Measurements from ENCODE around the gene GRK5. TPM values are rescaled to one million over a fixed set of nuclear protein-coding genes. Genes with fewer than 3 reads are reported as not detected.

Gene GRK5
- total RNA-seq, 1 donor from 2014 or later, result 2.8 TPM

DNA sequence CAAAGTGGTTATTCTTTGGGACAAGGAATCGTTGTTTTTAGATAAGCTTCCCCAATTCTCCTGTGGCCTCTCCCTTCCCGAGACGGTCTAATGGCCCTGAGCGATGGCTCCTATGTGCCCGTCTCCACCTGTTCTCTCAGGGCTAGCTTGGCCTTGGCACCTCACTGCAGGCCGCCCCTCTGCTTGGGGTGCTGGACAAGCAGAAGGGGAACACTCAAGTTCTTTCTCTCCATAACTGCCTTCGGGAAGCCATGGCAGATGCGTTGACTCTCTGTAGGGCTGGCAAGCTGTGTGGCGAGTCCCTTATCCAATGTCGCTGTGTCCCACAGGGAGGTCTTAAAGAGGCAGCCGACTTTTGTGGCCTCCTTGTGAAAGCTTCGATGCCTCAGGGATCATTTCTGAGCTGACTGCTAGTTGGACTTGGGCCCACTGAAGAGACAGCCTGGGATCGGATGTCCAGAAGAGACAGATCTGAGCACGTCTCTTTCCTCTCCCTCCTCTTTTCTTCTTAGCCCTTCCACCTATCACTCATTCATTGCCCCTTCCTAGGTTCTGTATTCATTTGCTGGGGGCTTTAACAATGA, 70.8 kb downstream of the GRK5 start:
- Histone ChIP-seq H3K27me3 (ENCODE audit: control insufficient read depth, insufficient read depth, low read length) (no peaks in the 10 kb centered on the region), H3K36me3 (ENCODE audit: control insufficient read depth, insufficient read depth, low read length) (no peaks in the 10 kb centered on the region), H3K4me3 (ENCODE audit: low read depth, low read length) (no peak overlapping the region)
- TF ChIP-seq CTCF (IDR thresholded peaks at IDR 0.05; ENCODE audit: insufficient read depth, low read length, poor library complexity, severe bottlenecking), result no peak
- no peak for DNase-seq (ENCODE audit: low read depth)

GRCh38 chr10:119279441-119279840, 72.1 kb downstream of the GRK5 start:
- Histone ChIP-seq H3K36me3 (ENCODE audit: control insufficient read depth, insufficient read depth, low read length) (no peaks in the 10 kb centered on the region), H3K4me3 (ENCODE audit: low read depth, low read length) (no peak overlapping the region), H3K27me3 (ENCODE audit: control insufficient read depth, insufficient read depth, low read length) (no peaks in the 10 kb centered on the region)
- no peak for DNase-seq (ENCODE audit: low read depth)
- no peak for TF ChIP-seq CTCF (IDR thresholded peaks at IDR 0.05; ENCODE audit: insufficient read depth, low read length, poor library complexity, severe bottlenecking)

GRCh38 chr10:119281581-119282071, 74.3 kb downstream of the GRK5 start:
- Histone ChIP-seq H3K36me3 (ENCODE audit: control insufficient read depth, insufficient read depth, low read length) (no peaks in the 10 kb centered on the region), H3K27me3 (ENCODE audit: control insufficient read depth, insufficient read depth, low read length) (no peaks in the 10 kb centered on the region), H3K4me3 (ENCODE audit: low read depth, low read length) (no peak overlapping the region)
- no peak for DNase-seq (ENCODE audit: low read depth)
- no peak for TF ChIP-seq CTCF (IDR thresholded peaks at IDR 0.05; ENCODE audit: insufficient read depth, low read length, poor library complexity, severe bottlenecking)

DNA sequence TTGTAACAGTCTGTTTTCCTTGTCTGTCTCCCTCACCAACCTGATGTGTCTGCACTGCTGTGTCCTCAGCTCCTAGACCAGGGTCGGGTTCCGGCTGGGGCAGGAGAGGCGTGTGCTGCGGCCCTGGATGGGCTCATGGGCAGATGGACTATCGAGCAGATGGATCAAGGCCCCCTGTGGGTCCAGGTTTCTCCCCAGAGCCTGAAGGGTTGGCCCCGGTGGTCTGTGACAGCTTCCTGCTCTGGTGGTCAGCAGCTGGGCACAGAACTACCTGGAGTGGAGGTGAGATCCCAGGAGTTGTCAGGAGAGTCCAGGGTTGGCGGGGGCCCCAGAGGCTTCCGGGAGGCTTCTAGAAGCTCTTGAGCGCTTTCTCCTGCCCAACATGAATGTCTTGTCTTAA, 75.1 kb downstream of the GRK5 start:
- Histone ChIP-seq H3K36me3 (ENCODE audit: control insufficient read depth, insufficient read depth, low read length) (no peaks in the 10 kb centered on the region), H3K27me3 (ENCODE audit: control insufficient read depth, insufficient read depth, low read length) (no peaks in the 10 kb centered on the region), H3K4me3 (ENCODE audit: low read depth, low read length) (no peak overlapping the region)
- no peak for TF ChIP-seq CTCF (IDR thresholded peaks at IDR 0.05; ENCODE audit: insufficient read depth, low read length, poor library complexity, severe bottlenecking)
- no peak for DNase-seq (ENCODE audit: low read depth)

- no peak for TF ChIP-seq CTCF (IDR thresholded peaks at IDR 0.05; ENCODE audit: insufficient read depth, low read length, poor library complexity, severe bottlenecking)
- no peak for DNase-seq (ENCODE audit: low read depth)
- H3K4me3 ChIP-seq (ENCODE audit: low read depth, low read length), result no peak overlapping the region
- no peaks in the 10 kb centered on the region for H3K36me3 ChIP-seq (ENCODE audit: control insufficient read depth, insufficient read depth, low read length)
- H3K27me3 ChIP-seq (ENCODE audit: control insufficient read depth, insufficient read depth, low read length), result peaks cover 3% of the 10 kb centered on the region
These were observed 76.0 kb downstream of the GRK5 start for GRCh38 chr10:119283387-119283786.

DNA sequence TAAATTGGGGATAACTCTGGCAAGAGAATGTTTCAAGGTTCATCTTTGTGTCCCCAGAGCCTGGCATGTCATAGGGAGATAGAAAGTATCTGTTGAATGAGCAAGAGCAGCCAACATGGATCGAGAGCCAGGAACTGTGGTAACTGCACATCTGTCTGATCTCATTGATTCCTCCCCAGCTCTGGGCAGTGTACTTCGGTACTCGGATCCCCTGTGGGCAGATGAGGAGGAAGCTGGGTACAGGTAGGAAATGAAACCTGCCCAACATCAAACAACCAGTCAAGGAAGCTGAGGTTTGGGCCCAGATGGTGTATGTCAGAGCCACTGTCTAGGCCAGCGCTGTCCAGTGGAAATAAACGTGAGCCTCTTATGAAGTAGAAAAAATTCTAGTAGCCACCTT, 76.4 kb downstream of the GRK5 start:
- DNase-seq (ENCODE audit: low read depth), result no peak
- Histone ChIP-seq H3K36me3 (ENCODE audit: control insufficient read depth, insufficient read depth, low read length) (no peaks in the 10 kb centered on the region), H3K27me3 (ENCODE audit: control insufficient read depth, insufficient read depth, low read length) (peaks cover 3% of the 10 kb centered on the region), H3K4me3 (ENCODE audit: low read depth, low read length) (no peak overlapping the region)
- TF ChIP-seq CTCF (IDR thresholded peaks at IDR 0.05; ENCODE audit: insufficient read depth, low read length, poor library complexity, severe bottlenecking), result no peak
